K562 (cell line): ENCODE measurements around the gene SP140L. TPM values are rescaled to one million over a fixed set of nuclear protein-coding genes. Genes with fewer than 3 reads are reported as not detected.

ENCODE experiments used
- AFF1 ChIP-seq, 2 experiments: fragments of 450-650 bp; IDR thresholded peaks; 2 replicates each; pipeline ENCODE4 v1.6.1; 2018; ENCODE audit warnings: mild to moderate bottlenecking in 2 of 2, low read depth in 1 of 2; ENCODE audit not compliant: partially characterized antibody in 2 of 2
- BCOR ChIP-seq: fragments of 450-650 bp; IDR thresholded peaks from 2 replicates; pipeline ENCODE4 v1.6.1; 2016
- CCNT2 ChIP-seq: IDR thresholded peaks from 2 replicates; pipeline ENCODE4 v1.6.1; 2011; ENCODE audit warnings: borderline replicate concordance, low read depth, mild to moderate bottlenecking, moderate library complexity, mixed read lengths, low read length; ENCODE audit not compliant: insufficient read length; ENCODE audit errors: extremely low read depth
- DNMT1 ChIP-seq: fragments of 450-650 bp; IDR thresholded peaks from 2 replicates; pipeline ENCODE4 v1.6.1; 2016; ENCODE audit warnings: antibody characterized with exemption, mild to moderate bottlenecking
- E2F3 ChIP-seq: fragments of 250-450 bp; sonication (Bioruptor Pico); IDR thresholded peaks from 2 replicates; pipeline ENCODE4 v1.4.0; 2020; ENCODE audit warnings: mild to moderate bottlenecking
- EHMT2 ChIP-seq: fragments of 450-650 bp; IDR thresholded peaks from 2 replicates; pipeline ENCODE4 v1.6.1; 2018; ENCODE audit warnings: antibody characterized with exemption
- FOXP1 ChIP-seq: sonication (generic); formaldehyde crosslinking; IDR thresholded peaks from 2 replicates; pipeline ENCODE4 v1.8.0; 2022; ENCODE audit warnings: mild to moderate bottlenecking, missing genetic modification reagents
- HOXB6 ChIP-seq: fragments of 250-450 bp; sonication (Bioruptor Pico); IDR thresholded peaks from 2 replicates; pipeline ENCODE4 v1.5.1; 2022; ENCODE audit warnings: mild to moderate bottlenecking, borderline replicate concordance
- KDM2B ChIP-seq: fragments of 250-450 bp; sonication (Bioruptor Pico); IDR thresholded peaks from 2 replicates; pipeline ENCODE4 v1.8.0; 2021; ENCODE audit warnings: mild to moderate bottlenecking, moderate library complexity
- KDM5B ChIP-seq: fragments of 200-600 bp; sonication (generic); IDR thresholded peaks from 2 replicates; pipeline ENCODE4 v1.6.1; 2012; ENCODE audit warnings: low read depth, mild to moderate bottlenecking, moderate library complexity, low read length, control low read depth, inconsistent platforms; ENCODE audit not compliant: insufficient replicate concordance
- MTA3 ChIP-seq: fragments of 450-650 bp; formaldehyde crosslinking; IDR thresholded peaks from 2 replicates; pipeline ENCODE4 v1.6.1; 2017; ENCODE audit warnings: mild to moderate bottlenecking, borderline replicate concordance
- NFXL1 ChIP-seq: fragments of 450-650 bp; formaldehyde crosslinking; IDR thresholded peaks from 2 replicates; pipeline ENCODE4 v1.4.0; 2021; ENCODE audit warnings: mild to moderate bottlenecking
- NUFIP1 ChIP-seq: fragments of 450-650 bp; IDR thresholded peaks from 2 replicates; pipeline ENCODE4 v1.6.1; 2018; ENCODE audit not compliant: partially characterized antibody
- SAP30 ChIP-seq: fragments of 200-600 bp; sonication (generic); IDR thresholded peaks from 2 replicates; pipeline ENCODE4 v1.6.1; 2012; ENCODE audit warnings: borderline replicate concordance, low read depth, mild to moderate bottlenecking, moderate library complexity, low read length, control low read depth, inconsistent platforms; ENCODE audit not compliant: insufficient read depth, poor library complexity, severe bottlenecking
- SIN3B ChIP-seq: fragments of 450-650 bp; IDR thresholded peaks from 2 replicates; pipeline ENCODE4 v1.6.1; 2017; ENCODE audit warnings: low read depth, mild to moderate bottlenecking, moderate library complexity
- SMAD2 ChIP-seq: fragments of 150-350 bp; IDR thresholded peaks from 2 replicates; pipeline ENCODE4 v1.6.1; 2014; ENCODE audit warnings: low read depth, mild to moderate bottlenecking, low read length
- SMARCA4 ChIP-seq: fragments of 450-650 bp; IDR thresholded peaks from 2 replicates; pipeline ENCODE4 v1.6.1; 2016
- ZBTB7A ChIP-seq: IDR thresholded peaks from 2 replicates; pipeline ENCODE4 v1.6.1; 2011; ENCODE audit warnings: low read depth, mild to moderate bottlenecking, low read length, moderate library complexity, borderline replicate concordance; ENCODE audit not compliant: control insufficient read depth
- ZNF431 ChIP-seq: sonication (generic); formaldehyde crosslinking; IDR thresholded peaks from 2 replicates; pipeline ENCODE4 v1.8.0; 2022; ENCODE audit warnings: mild to moderate bottlenecking, missing genetic modification reagents
- ZNF76 ChIP-seq: fragments of 250-450 bp; sonication (Bioruptor Pico); IDR thresholded peaks from 2 replicates; pipeline ENCODE4 v1.4.0; 2020; ENCODE audit warnings: mild to moderate bottlenecking, moderate library complexity, borderline replicate concordance
- ZNF764 ChIP-seq: fragments of 250-450 bp; sonication (Bioruptor Pico); IDR thresholded peaks from 2 replicates; pipeline ENCODE4 v1.4.0; 2020; ENCODE audit warnings: low read depth, mild to moderate bottlenecking, moderate library complexity
- ZNF766 ChIP-seq: fragments of 200-800 bp; sonication (Bioruptor generic); conservative IDR thresholded peaks from 2 replicates; pipeline ENCODE4 v1.6.1; 2016; ENCODE audit warnings: missing genetic modification characterization, missing compliant biosample characterization
- polyA plus RNA-seq, 8 experiments: library from polyadenylated mRNA; depleted of rRNA in 4 of 8; stranded (reverse) in 5 of 8; unstranded in 3 of 8; fragments of >200 nt; fragmentation: Nextera tagmentation in 2 of 8; fragmentation: Illumina TruSeq in 1 of 8; extraction: Ambion mirVana in 2 of 8; extraction: Trizol in 1 of 8; gene quantifications; 2 replicates each; pipeline versions ENCODE4 v1.2.1 to v1.2.3, GENCODE V29; 2011 to 2014; ENCODE audit warnings: inconsistent platforms in 1 of 8, missing spikeins in 1 of 8
- total RNA-seq, 7 experiments: library from RNA; depleted of rRNA in 6 of 7; stranded (reverse); fragments of >200 nt in 6 of 7; fragmentation: Illumina TruSeq in 2 of 7; extraction: Trizol in 2 of 7; gene quantifications; 2 replicates each; pipeline versions ENCODE4 v1.2.1 to v1.2.3, GENCODE V29; 2011 to 2021; ENCODE audit warnings: low replicate concordance in 1 of 7
- TF ChIP-seq, protein P1 (sequence below): fragments of 250-450 bp; sonication (Bioruptor Pico); IDR thresholded peaks from 2 replicates; pipeline ENCODE4 v1.9.0; 2021; ENCODE audit warnings: mild to moderate bottlenecking, inconsistent platforms

SP140L gene
- total and polyA plus RNA-seq, 9 of the 15 experiments (the other 6 are each of a cell fraction or from before 2014, with no cell fraction given) = 4.0 to 15.5 (median 11.3) TPM

- TF ChIP-seq, protein P1, sequence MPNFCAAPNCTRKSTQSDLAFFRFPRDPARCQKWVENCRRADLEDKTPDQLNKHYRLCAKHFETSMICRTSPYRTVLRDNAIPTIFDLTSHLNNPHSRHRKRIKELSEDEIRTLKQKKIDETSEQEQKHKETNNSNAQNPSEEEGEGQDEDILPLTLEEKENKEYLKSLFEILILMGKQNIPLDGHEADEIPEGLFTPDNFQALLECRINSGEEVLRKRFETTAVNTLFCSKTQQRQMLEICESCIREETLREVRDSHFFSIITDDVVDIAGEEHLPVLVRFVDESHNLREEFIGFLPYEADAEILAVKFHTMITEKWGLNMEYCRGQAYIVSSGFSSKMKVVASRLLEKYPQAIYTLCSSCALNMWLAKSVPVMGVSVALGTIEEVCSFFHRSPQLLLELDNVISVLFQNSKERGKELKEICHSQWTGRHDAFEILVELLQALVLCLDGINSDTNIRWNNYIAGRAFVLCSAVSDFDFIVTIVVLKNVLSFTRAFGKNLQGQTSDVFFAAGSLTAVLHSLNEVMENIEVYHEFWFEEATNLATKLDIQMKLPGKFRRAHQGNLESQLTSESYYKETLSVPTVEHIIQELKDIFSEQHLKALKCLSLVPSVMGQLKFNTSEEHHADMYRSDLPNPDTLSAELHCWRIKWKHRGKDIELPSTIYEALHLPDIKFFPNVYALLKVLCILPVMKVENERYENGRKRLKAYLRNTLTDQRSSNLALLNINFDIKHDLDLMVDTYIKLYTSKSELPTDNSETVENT = peak; percentile 46; the same call in 1 of the 2 replicates
- TF ChIP-seq EHMT2 = no peak
- TF ChIP-seq ZNF764 = no peak
- TF ChIP-seq HOXB6 = no peak
- TF ChIP-seq KDM5B = no peak
- no peak for TF ChIP-seq KDM2B (CRISPR knock-in tag)
- TF ChIP-seq ZNF76 (CRISPR knock-in tag) = no peak
- TF ChIP-seq AFF1 (IDR thresholded peaks at IDR 0.05; ENCODE audit: low read depth in 1 of 2, partially characterized antibody in 2 of 2) = no peak
- no peak for TF ChIP-seq SMARCA4
- TF ChIP-seq SIN3B = no peak
- no peak for TF ChIP-seq FOXP1 (CRISPR knock-in tag)
- no peak for TF ChIP-seq DNMT1
- no peak for TF ChIP-seq NFXL1 (CRISPR knock-in tag)
- no peak for TF ChIP-seq BCOR
- peak; percentile 38; the same call in 1 of the 2 replicates for TF ChIP-seq ZBTB7A
- TF ChIP-seq SAP30 = peak; percentile 8
- no peak; the same call in 1 of the 2 replicates for TF ChIP-seq MTA3
- no peak for TF ChIP-seq SMAD2
- TF ChIP-seq CCNT2 = peak; percentile 65
- TF ChIP-seq ZNF431 = no peak
- TF ChIP-seq NUFIP1 = no peak
- no peak for TF ChIP-seq ZNF766 (CRISPR knock-in tag)
- peak; percentile 53; the same call in 1 of the 2 replicates for TF ChIP-seq E2F3 (CRISPR knock-in tag)
Observed at GRCh38 chr2:230411570-230412370, 84.8 kb downstream of the SP140L start (continued).
